GM12891 (cell line): Measurements from ENCODE around the gene KIAA1958.

Source experiments
- PAX5 ChIP-seq: IDR thresholded peaks from 2 replicates; pipeline ENCODE4 v1.6.1; 2011; ENCODE audit warnings: low read length, moderate library complexity, mild to moderate bottlenecking; ENCODE audit not compliant: insufficient read depth, severe bottlenecking
- POLR2A ChIP-seq: IDR thresholded peaks from 2 replicates; pipeline ENCODE4 v1.6.1; 2011; ENCODE audit warnings: low read depth, low read length, control low read depth
- POLR2AphosphoS5 ChIP-seq: IDR thresholded peaks from 2 replicates; pipeline ENCODE4 v1.6.1; 2011; ENCODE audit warnings: low read depth, low read length, control low read depth
- SPI1 ChIP-seq: IDR thresholded peaks from 2 replicates; pipeline ENCODE4 v1.6.1; 2011; ENCODE audit warnings: low read depth, low read length, control low read depth
- TAF1 ChIP-seq: IDR thresholded peaks from 2 replicates; pipeline ENCODE4 v1.6.1; 2011; ENCODE audit warnings: low read depth, low read length, control low read depth

DNA sequence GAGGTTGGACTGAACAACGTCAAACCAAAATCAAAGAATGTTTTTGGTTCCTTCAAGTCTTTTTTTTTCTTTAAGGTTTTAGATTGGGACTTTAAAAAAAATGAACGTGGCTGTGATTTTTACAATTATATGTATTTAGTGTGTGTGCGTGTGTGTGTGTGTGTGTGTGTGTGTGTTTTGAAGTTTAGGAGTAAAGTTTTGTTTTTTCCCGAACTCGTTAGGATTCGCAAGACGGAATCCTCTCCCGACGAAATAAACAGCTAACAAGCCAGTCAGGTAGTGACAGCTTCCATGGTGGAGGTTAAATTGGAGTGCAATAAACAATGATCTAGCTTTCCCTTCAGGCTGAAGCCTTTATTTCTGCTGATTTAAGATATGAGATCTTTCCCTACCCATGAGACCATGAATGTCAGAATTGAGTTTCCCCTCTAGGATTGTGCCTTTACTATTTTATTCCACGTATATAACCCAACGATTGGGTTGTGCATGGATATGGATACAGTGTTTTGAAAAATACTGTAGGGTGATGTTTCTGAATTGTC lies 1.2 kb downstream of the KIAA1958 start:
- no peak for TF ChIP-seq POLR2A
- TF ChIP-seq SPI1, result no peak
- TF ChIP-seq POLR2AphosphoS5, result no peak
- TF ChIP-seq TAF1, result no peak
- no peak for TF ChIP-seq PAX5
